GM18502 (cell line): ENCODE data around the gene ZNF407.

Source experiments
- ATAC-seq: cut with Tn5 transposase; IDR thresholded peaks from one replicate; pipeline ENCODE4 v1.9.1; 2021; ENCODE audit warnings: mild to moderate bottlenecking; ENCODE audit not compliant: unreplicated experiment, poor library complexity

ZNF407 gene

DNA sequence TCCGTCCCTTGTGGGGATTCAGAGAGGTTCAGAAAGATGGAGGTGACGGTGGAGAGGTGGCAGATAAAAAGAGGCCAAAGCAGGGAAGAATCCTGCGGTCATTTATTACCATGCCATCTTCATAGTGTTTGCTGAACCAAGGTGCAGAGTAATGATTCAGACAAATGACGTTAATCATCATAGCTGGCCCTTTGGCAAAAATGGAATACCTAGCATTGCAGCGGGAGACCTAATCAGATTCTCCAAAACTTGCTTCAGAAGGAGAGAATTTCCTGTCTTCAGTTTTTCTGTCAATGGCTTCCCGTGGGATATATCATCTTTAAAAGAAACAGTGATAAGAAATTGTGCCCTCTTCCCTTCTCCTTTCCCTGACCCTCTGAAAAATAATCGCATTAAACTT lies 435.8 kb downstream of the ZNF407 start:
- no peak for ATAC-seq

DNA sequence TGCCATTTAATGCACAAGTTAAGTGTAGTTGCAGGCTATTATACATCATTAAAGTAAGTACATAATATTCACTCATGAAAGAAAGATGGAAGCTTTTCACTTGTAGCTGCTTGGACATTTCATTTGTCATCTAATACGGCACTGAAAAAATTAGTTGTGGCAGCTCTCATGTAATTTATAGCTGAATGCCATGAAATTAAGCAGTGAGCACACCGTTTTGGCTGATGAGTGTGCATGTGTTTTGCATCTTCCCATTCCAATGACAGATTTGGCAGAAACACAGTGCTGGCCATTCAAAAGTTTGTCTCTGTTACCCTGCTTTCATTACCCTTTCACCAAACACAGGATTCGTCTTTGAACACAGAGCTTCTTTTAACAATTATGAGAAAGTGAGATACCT lies 437.3 kb downstream of the ZNF407 start:
- ATAC-seq = no peak

DNA sequence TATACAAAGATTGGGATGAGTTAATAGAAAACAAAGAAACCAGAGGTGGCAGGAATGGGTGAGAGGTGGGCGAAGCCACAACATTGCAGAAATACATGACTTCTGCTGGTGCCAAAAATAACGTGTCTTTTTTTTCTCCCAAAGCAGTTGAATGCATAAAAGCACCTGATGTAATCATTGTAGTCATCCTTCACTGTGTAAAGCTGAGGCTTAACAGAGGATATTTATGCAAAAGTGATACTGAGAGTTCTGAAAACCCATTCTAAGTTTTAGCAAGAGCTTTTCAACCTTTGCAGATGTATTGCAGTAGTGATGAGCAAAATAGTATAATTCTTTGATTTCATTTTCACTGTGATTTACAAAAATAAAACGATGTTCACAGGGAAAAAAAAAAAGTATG lies 438.3 kb downstream of the ZNF407 start:
- no peak for ATAC-seq

DNA sequence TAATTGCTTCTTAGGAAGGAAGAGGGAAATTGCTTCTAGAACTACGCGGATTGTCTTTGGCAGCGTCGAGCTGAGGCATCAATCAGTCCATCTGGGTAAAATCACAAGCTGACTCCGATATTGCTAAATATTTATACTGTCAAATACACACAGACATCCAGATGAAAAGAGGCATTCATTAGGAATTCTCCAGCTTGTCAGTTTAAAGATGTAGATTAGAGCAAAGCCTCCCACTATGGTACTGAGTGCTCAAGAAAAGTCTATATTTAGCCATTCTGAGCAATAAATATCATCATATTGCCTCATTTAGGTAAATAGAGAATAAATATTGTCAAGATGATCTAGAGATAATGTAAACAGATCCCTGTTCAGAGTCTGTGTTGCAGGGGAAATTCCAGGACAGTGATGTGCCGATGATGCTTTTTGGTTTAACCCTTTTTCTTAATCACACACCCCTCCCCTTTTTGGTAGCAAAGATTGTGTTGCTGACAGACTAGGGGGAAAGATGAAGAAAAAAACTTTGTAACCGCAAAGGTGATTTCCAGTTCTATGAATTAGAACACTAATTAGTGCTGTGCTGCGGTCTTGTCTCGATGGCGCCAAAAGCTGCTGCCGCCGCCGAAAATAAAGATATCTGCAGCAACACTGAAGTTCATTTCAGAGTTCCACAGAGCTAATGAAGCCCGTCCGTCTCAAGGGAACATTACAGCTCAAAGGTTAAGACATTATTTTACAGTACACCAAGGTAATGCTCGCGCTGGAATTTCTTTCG lies 439.4 kb downstream of the ZNF407 start:
- ATAC-seq = no peak

DNA sequence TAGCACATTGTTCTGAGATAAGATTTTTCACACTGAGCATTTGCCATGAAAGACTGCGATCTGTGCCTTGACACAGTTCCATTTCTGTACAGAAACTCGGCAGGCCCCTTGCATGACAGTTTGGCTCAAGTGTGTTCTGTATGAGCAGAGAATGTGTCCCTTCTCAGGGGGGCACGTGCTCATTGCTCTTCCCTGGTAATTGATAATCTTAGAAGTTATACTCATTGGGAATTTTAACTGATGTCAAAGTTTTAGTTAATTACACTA lies 440.0 kb downstream of the ZNF407 start:
- no peak for ATAC-seq

DNA sequence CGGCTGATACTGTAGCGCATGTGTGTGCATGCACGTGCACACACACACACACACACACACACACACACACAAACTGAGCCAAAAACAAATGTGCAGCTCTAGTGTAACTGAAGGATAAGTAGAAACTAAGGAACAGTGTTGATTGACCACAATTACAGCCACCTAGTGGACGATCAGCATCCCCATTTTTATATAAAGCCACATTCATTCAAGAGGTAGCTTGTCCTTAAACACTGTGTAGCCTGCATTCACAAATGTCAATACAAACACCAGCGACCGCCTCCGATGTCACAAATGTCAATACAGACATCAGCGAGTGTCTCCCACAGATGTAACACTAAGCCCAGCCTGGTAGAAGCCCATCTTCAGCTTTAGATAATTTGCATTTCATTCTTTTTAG lies 443.9 kb downstream of the ZNF407 start:
- ATAC-seq = no peak

DNA sequence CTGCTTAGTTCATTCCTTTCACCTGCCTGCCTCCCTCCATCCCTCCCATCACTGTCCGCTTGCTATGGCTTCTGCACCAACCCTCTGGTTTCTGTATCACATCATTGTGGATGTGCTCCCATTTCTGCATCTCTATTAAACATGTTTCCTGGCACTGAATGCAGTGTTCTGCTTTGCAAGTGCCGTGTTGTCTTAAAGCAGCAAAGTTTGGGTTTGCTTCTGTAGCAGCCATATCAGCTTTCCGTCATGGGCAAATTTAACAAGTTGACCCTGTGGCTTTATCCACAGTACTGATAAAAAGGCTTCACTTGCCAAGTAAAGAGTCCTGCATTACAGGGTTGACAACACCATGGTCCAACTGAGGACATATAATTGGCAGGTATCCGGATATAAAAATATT lies 445.8 kb downstream of the ZNF407 start:
- no peak for ATAC-seq

DNA sequence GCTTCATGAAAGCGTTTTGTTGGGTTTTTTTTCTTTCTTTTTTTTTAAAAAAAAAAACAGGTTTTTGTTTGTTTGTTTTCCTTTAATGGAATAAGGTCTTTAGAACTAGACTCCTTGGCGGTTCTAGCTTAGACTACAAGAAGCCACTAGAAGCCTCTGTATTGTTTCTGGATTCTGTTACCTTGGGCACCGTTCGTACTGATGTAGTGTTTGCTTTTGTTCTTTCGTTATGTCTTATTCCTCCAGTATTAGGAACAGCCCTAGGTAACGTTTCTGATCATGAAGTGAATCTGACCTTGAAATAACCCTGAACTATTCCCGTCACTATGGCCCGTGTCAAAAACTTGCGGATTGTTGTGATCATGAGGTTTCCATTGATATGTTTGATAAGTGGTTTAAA lies 446.6 kb downstream of the ZNF407 start:
- ATAC-seq = no peak

DNA sequence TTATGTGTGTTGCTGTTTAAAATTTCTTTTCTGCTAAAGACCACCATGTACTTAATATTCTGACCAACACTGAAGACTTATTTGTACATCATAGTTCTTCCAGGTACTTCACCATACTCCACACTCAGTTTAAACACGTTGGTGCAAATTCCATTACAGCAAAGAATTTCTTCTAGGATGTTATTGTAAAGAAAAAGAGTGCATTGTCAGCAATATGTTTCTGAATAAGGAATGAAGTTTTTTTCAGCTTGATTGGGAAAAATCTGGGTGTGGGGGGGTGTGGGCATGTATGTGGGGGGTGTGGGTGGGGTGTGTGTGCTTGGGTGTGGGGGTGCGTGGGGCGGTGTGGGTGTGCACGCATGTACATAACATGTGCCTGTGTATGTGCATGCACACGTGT lies 447.1 kb downstream of the ZNF407 start:
- ATAC-seq = no peak

DNA sequence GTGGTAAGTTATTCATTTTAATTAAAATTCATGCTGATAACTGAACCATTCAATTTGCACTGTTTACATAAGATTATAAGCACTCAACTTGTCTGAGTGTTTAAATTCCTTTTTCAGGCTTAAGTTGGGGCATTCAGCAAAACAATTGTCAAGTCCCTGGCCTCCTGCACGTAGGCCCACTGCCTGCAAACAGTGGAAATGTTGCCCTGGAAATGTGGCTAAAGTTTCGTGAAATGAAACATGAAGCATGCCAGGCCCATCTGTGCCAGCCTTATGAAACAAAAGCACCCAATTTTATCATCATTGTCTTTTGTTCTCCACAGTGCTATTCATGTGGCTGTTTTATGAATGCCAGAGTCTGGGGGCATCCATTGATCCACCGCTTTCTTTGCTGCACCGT lies 447.6 kb downstream of the ZNF407 start:
- ATAC-seq = no peak

DNA sequence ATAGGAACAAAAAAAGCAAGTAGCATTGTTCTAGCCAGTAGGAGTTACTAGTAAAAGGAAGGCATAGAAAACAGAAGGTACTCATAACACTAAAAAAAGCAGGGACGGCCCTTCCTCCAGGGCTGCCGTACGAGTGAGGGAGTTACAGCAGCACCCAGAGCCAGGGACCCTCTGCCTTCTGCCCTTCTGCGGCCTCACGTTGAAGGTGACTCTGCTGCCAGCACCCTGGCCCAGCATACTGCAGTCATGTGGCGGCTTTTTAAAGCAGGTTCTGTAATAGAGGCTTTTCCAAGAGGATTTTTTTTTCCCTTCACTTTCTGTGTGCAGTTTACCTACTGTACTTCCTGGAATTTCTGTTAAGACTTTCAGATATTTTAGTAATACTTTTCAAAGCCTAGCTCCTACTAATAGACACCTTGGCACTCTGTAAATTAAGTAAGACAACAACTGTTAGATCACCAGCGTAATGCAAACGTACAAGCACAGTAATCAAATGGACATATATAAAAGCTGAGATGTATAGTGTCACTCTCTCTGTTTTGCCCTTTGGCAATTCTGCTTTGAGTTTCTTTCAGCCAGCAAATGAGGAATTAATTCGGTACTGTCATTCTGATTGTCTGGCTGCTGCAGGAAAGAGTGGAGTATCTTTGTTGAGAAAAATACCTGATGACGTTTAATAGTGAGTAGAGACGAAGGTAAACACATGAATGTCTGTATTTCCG lies 449.7 kb downstream of the ZNF407 start:
- no peak for ATAC-seq

DNA sequence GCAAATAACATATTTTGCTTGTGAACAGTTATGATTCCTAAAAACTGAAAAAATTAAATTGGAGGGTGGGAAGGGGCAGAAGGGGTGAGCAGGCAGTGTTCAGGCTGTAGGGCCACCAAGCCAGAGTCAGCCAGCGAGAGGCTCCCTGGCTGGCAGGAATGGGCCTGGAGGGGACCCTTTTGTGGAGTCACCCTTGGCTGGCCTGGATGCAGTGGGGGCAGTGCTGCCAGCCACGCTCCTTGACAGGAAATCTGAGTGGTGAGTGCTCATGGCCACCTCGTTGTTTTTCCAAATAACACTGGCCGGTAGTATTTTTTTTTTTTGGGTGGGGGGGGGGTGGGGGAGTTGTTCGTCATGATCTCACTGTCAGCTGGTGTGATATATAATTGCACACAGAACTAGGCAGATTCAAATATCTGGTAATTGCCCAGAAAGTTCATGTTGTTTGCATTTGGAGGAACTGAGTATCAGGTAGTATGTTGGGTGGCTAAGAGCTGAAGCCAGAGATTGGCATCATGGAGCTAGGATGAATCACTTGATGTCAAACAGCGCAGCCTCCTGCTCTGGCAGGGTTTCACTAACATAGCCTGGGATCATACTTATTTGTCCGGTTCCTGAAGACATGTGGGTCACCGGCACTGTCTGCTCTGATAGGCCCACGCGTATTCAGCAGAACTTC lies 451.2 kb downstream of the ZNF407 start:
- ATAC-seq = no peak

DNA sequence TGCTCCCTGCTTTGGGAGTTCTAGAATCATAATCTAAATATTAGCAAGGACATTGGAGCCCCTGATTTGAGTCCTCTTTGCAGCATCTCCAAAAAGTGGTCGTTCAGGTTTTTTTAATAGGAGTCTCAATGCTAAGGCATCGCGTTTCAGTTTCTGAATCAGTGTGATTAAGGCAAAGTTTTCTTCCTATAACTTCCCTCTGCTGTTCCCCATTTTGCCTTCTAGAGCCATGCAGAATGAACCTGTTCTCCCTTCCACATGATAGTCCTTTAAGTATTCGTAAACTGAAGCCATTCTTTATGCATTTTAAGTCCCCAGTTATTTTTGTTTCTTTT lies 451.8 kb downstream of the ZNF407 start:
- ATAC-seq = no peak

DNA sequence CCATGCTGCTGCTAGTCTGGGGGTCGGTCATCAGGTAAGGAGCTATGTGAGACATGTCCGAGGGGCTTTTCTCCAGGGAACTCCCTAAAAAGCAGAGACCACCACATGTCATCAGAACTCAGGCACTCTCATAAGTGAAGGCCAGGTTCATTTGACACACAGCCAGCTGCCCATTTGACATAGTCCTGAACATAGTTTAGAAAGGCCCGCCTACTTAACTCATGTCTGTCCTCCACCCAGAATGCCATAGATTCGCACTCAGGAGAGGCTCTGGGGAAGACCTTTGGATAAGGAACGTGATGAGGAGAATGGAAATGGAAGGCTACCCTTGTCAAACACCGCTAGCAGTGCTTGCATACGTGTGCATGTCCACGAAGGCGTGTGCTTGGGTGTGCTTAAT lies 454.1 kb downstream of the ZNF407 start:
- ATAC-seq = no peak

DNA sequence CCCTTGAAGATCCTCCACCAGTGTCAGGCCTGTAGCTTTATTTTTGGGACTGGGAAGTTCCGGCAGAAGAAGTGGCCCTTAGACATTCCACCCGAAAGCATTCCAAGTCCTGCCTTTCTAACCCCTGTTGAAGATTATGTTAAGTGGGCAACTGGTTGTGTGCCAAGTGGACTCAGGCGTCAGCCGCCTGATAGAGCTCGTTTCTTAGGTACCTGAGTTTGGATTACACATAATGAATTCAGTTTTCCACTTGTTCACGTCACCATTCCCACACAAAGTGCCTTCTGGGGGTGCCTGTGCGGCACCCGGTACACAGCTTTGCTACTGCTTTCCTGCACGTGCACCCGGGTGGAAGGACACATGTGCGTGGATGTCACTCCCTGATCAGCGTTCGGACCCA lies 454.8 kb downstream of the ZNF407 start:
- no peak for ATAC-seq

DNA sequence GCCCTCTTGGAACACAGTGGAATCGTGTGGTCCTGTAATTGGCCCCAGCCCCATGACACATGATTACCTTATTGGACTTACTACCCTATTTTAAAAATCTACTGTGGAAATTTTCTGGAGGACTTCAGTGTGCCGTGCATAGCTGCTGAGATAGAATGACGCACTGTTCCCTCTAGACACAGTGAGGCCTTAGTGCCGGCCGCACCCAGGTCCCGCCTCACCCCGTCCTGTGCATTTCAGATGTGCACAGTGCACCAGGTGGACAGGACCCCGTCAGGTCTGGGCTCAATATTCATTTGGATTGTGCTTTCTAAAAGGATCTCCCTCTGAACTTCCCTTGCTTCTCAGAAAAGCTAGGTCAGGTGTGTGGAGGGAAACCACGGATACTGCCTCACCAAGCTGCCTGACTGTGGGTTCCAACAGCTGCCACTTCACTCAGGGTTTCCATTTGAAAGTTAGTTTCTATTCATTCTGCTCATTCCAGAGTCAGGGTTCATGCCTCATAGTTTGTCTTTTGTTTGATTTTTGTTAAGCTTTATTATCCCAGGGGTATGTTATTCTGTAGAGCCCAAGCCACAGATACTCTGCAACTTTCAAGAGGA lies 455.5 kb downstream of the ZNF407 start:
- no peak for ATAC-seq

DNA sequence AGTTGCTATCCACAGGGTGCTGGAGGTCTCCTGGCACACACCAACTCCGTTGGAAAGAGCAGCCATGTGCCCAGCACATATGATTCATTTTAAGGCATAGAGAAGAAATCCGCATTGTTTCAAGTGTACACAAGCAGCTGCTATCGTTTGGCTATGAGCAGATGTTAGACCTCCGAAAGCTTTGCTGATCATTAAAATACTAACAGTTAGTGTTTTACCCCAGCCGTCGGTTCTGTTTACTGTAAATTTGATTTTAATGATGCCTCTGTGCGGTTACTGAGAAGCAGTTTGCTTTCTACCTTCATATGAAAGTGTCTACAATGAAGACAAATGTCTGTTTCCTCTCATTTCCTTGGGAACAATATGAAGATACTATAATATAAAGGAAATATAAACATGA lies 456.4 kb downstream of the ZNF407 start:
- ATAC-seq = no peak

DNA sequence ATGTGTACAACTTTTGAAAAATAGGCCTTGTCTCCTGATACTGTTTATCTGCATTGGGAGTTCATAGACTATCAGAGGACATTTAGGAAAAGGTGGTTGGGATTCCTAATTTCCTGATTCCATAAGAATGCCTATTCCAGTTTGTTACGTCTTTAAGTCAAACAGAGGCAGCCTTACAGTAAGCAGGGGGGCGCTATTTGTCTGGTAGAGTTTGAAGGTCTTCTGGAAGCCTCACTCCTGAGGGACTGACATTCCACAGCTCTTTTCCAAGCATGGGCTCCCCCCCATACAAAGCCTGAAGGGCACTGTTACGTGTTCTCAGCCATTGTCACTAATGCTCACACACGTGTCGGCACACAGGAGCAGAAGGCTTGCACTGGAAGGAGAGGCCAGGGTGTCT lies 456.9 kb downstream of the ZNF407 start:
- no peak for ATAC-seq

DNA sequence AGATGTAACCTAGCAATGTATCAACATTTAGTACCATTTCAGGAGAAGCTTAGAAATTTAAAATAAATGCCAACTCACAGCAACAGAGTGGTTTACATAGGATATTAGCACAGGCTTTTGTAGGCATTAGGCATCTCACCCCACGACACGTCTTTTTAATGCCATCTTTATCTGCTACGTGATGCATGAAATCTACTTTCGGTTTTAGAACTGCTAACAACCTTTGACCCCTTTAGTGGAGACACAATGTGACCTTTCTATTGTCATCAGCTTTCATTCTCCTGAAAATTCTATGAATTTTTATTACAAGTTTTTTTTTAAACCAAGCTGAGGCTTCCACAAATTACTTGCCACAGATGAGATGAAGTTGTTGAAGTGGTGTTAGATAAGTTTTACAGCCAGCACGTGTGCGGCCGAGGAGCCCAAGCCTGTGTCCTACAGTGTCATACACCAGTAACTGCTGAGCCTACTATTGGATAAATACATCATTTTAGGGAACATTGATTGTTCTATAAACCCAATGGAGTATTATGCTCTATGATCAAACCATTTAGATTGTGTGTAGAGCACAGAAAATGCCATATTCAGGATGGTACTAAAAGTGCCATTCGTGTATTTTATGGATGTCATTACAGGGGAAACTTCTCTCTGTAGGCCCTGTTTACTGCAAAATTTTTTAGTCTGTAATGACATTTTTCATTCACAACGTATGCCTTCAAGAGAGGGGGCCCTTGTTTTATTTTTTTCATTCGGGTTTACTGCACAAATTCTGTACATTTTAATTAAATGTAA lies 459.7 kb downstream of the ZNF407 start:
- ATAC-seq = no peak

DNA sequence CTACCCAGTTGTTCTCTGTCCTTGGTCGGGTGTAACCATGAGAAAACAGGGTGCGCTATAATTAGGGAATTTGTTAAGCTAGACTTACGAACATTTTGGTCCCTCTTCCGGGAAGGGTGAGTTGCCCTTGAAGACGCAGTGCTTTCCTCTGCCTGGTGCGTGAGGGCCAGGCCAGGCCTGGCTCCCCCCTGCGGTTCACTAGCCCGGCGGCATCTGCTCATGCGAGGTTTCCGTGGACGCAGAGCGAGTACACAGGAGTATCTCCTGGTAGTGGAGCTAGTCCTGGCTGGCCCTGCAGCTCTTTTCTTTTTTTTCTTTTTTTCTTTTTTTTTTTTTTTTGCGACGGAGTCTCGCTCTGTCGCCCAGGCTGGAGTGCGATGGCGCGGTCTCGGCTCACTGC lies 462.5 kb downstream of the ZNF407 start:
- no peak for ATAC-seq
